WTC11 (cell line): ENCODE data around the gene HIP1R.

Experiments used
- ZNF416 ChIP-seq: fragments of 250-450 bp; sonication (Bioruptor Pico); IDR thresholded peaks from 2 replicates; pipeline ENCODE4 v1.9.0; 2021; ENCODE audit warnings: mild to moderate bottlenecking, inconsistent platforms
- TF ChIP-seq, protein P1 (sequence below): fragments of 200-600 bp; IDR thresholded peaks from 2 replicates; pipeline ENCODE4 v1.8.0; 2022; ENCODE audit warnings: antibody characterized with exemption
- TF ChIP-seq, protein P2 (sequence below): sonication (generic); formaldehyde crosslinking; IDR thresholded peaks from 2 replicates; pipeline ENCODE4 v1.8.0; 2022; ENCODE audit warnings: mild to moderate bottlenecking, missing genetic modification reagents

DNA sequence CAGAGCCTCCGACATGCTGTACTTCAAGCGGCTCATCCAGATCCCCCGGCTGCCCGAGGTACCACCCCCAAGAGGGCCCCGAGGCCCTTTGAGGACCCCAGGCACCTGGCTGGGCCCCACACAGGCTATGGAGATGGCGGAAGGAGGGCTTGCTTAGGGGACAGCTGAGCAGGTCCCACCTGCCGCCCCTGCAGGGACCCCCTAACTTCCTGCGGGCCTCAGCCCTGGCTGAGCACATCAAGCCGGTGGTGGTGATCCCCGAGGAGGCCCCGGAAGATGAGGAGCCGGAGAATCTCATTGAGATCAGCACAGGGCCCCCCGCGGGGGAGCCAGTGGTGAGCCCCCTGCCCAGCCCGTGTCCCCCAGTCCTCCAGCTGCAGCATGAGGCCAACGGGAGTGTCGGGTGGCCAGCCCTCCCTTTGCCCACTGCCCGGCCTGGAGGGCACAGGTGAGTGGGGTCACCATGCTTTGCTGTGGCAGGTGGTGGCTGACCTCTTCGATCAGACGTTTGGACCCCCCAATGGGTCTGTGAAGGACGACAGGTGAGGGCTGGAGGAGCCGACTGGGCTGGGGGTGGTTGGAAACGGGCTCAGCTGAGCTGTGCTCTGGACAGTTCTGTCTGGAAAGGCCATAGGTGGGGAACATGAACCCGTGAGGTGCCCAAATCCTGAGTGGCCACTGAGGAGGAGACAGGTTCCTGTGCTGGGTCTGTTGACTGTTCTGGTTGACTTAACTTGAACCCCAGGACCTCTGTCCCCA is 20.0 kb downstream of the HIP1R start:
- TF ChIP-seq, protein P1, sequence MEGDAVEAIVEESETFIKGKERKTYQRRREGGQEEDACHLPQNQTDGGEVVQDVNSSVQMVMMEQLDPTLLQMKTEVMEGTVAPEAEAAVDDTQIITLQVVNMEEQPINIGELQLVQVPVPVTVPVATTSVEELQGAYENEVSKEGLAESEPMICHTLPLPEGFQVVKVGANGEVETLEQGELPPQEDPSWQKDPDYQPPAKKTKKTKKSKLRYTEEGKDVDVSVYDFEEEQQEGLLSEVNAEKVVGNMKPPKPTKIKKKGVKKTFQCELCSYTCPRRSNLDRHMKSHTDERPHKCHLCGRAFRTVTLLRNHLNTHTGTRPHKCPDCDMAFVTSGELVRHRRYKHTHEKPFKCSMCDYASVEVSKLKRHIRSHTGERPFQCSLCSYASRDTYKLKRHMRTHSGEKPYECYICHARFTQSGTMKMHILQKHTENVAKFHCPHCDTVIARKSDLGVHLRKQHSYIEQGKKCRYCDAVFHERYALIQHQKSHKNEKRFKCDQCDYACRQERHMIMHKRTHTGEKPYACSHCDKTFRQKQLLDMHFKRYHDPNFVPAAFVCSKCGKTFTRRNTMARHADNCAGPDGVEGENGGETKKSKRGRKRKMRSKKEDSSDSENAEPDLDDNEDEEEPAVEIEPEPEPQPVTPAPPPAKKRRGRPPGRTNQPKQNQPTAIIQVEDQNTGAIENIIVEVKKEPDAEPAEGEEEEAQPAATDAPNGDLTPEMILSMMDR = no peak
- TF ChIP-seq, protein P2, sequence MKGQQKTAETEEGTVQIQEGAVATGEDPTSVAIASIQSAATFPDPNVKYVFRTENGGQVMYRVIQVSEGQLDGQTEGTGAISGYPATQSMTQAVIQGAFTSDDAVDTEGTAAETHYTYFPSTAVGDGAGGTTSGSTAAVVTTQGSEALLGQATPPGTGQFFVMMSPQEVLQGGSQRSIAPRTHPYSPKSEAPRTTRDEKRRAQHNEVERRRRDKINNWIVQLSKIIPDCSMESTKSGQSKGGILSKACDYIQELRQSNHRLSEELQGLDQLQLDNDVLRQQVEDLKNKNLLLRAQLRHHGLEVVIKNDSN = no peak
- TF ChIP-seq ZNF416 (CRISPR knock-in tag) = no peak
